RWPE2 (cell line): Measurements from ENCODE around the gene FAM118B.

Experiments
- ATAC-seq: fragments of 200-7000 bp; cut with Tn5 transposase; 3 replicates; pipeline ENCODE4 v1.9.1; 2021; ENCODE audit warnings: low read depth
- DNase-seq: peaks from one replicate; pipeline ENCODE4 v3.0.0-alpha.2; 2020; ENCODE audit warnings: low spot score
- H3K27ac ChIP-seq: fragments of 450-650 bp; 2 replicates; pipeline ENCODE4 v1.5.1; 2017; ENCODE audit warnings: mild to moderate bottlenecking; ENCODE audit not compliant: poor library complexity, severe bottlenecking
- H3K27me3 ChIP-seq: fragments of 250-450 bp; sonication (Bioruptor Pico); 2 replicates; pipeline ENCODE4 v1.5.1; 2021; ENCODE audit warnings: mild to moderate bottlenecking, moderate library complexity; ENCODE audit not compliant: insufficient read depth, poor library complexity, severe bottlenecking
- H3K36me3 ChIP-seq: fragments of 250-450 bp; sonication (Bioruptor Pico); 2 replicates; pipeline ENCODE4 v1.5.1; 2020; ENCODE audit warnings: low read depth, mild to moderate bottlenecking, moderate library complexity
- H3K4me1 ChIP-seq: fragments of 250-450 bp; sonication (Bioruptor Pico); 2 replicates; pipeline ENCODE4 v1.5.1; 2021; ENCODE audit warnings: mild to moderate bottlenecking, moderate library complexity; ENCODE audit not compliant: insufficient read depth, poor library complexity, severe bottlenecking
- H3K4me3 ChIP-seq: fragments of 250-450 bp; sonication (Bioruptor Pico); 2 replicates; pipeline ENCODE4 v1.5.1; 2021; ENCODE audit warnings: mild to moderate bottlenecking, moderate library complexity; ENCODE audit not compliant: severe bottlenecking
- H3K9me3 ChIP-seq: fragments of 250-450 bp; sonication (Bioruptor Pico); 2 replicates; pipeline ENCODE4 v1.5.1; 2021; ENCODE audit warnings: mild to moderate bottlenecking, moderate library complexity; ENCODE audit not compliant: severe bottlenecking
- CTCF ChIP-seq: fragments of 450-650 bp; IDR thresholded peaks from one replicate; pipeline ENCODE4 v1.5.1; 2017; ENCODE audit warnings: mild to moderate bottlenecking, moderate library complexity; ENCODE audit not compliant: poor library complexity, severe bottlenecking

FAM118B gene

GRCh38 chr11:126211236-126212088 lies at the start of gene FAM118B, which contains the start of gene RPUSD4:
FAM118B (plus strand) TSS chr11:126211782; CDS start chr11:126235002, 23,220 bp downstream.
RPUSD4 (minus strand) TSS chr11:126211650; CDS start chr11:126211638, 12 bp downstream.
- H3K27ac ChIP-seq: peak within 1 kb of the TSS; percentile 20

GRCh38 chr11:126162306-126163030 lies 49.1 kb upstream of the FAM118B start:
- Histone ChIP-seq H3K4me3 (no peak overlapping the region), H3K36me3 (no peaks in the 10 kb centered on the region), H3K27ac (no peak overlapping the region), H3K9me3 (no peaks in the 10 kb centered on the region), H3K27me3 (no peaks in the 10 kb centered on the region), H3K4me1 (no peaks in the 10 kb centered on the region)
- no peak for DNase-seq
- ATAC-seq: no peak
- no peak for TF ChIP-seq CTCF

More at GRCh38 chr11:126211236-126212088, at the start of gene FAM118B, which contains the start of gene RPUSD4:
- peak; percentile 97 for DNase-seq
- Histone ChIP-seq H3K9me3 (no peaks in the 10 kb centered on the region), H3K4me3 (peak within 1 kb of the TSS; percentile 66), H3K27me3 (no peaks in the 10 kb centered on the region), H3K36me3 (peaks cover 41% of the 10 kb centered on the region), H3K4me1 (peaks cover 9% of the 10 kb centered on the region)
- ATAC-seq: peak; percentile 89
- no peak for TF ChIP-seq CTCF

GRCh38 chr11:126163074-126163700 lies 48.4 kb upstream of the FAM118B start:
- no peaks in the 10 kb centered on the region for H3K4me1 ChIP-seq
- no peaks in the 10 kb centered on the region for H3K9me3 ChIP-seq
- H3K27ac ChIP-seq: no peak overlapping the region
- no peak for TF ChIP-seq CTCF
- H3K4me3 ChIP-seq: no peak overlapping the region
- no peaks in the 10 kb centered on the region for H3K36me3 ChIP-seq
- ATAC-seq: peak; percentile 80
- DNase-seq: no peak
- no peaks in the 10 kb centered on the region for H3K27me3 ChIP-seq

GRCh38 chr11:126163779-126164178 lies 47.8 kb upstream of the FAM118B start:
- H3K4me3 ChIP-seq: no peak overlapping the region
- no peaks in the 10 kb centered on the region for H3K4me1 ChIP-seq

More at GRCh38 chr11:126163779-126164178, 47.8 kb upstream of the FAM118B start:
- no peaks in the 10 kb centered on the region for H3K9me3 ChIP-seq
- no peaks in the 10 kb centered on the region for H3K27me3 ChIP-seq
- DNase-seq (no peak), ATAC-seq (no peak)
- TF ChIP-seq CTCF: no peak
- no peak overlapping the region for H3K27ac ChIP-seq
- H3K36me3 ChIP-seq: no peaks in the 10 kb centered on the region
